GM18505 (cell line): Measurements from ENCODE around the gene ARL11.

ENCODE experiments used
- ATAC-seq: cut with Tn5 transposase; IDR thresholded peaks from one replicate; pipeline ENCODE4 v1.9.1; 2021; ENCODE audit not compliant: unreplicated experiment
- POLR2A ChIP-seq: IDR thresholded peaks from 4 replicates; pipeline ENCODE4 v1.6.1; 2011; ENCODE audit warnings: borderline replicate concordance; ENCODE audit not compliant: insufficient read depth, insufficient read length; ENCODE audit errors: extremely low read depth

Gene ARL11

GRCh38 chr13:49676581-49677298 lies 48.4 kb downstream of the ARL11 start:
- ATAC-seq = no peak

DNA sequence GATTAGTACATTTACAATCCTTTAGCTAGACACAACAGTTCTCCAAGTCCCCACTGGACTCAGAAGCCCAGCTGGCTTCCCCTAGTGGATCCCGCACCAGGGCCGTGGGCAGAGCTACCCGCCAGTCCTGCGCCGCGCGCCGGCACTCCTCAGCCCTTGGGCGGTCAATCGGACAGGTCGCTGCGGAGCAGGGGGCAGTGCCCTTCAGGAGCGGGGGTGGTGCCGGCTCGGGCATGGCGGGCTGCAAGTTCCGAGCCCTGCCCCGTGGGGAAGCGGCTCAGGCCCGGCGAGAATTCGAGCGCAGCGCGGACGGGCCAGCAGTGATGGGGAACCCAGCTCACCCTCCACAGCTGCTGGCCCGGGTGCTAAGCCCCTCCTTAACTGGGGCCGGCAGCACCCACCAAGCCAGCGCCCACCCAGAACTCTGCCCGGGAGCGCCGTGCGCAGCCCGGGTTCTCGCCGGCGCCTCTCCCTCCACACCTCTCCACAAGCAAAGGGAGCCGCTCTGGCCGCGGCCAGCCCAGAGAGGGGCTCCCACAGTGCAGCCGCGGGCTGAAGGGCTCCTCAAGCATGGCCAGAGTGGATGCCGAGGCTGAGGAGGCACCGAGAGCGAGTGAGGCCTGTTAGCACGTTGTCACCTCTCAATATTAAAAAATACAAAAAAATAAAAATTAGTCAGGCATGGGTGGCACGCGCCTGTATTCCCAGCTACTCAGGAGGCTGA lies 50.0 kb downstream of the ARL11 start:
- no peak for TF ChIP-seq POLR2A
- ATAC-seq = no peak

More at GRCh38 chr13:49676581-49677298, 48.4 kb downstream of the ARL11 start:
- TF ChIP-seq POLR2A = no peak

GRCh38 chr13:49679246-49679645 lies 50.9 kb downstream of the ARL11 start:
- no peak for TF ChIP-seq POLR2A
- no peak for ATAC-seq

DNA sequence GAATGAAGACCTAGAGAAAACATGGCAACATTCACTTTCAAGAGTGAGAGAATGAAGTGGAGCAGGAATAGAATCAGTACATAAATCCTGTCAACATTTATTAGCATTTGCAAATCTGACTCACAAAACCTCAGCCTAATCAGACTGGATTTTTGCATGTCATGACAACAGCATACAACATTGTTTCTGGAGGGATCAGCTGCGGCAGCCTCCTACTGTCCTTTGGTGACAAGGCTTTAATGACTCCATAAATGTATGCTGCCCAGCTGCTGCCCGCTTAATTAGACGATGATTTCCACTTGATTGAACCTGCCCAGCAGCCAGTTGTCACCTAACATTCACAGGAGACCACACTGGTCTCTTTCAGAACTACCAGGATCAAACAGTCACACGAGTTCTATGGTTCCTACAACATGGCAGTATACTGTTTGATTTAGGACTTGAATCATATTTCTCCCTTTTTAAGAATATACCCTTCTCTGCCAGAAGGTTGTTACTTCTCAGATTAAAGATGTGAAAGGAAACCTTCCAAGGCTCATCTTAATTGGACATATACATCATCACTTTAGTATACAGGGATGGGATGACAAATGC lies 53.6 kb downstream of the ARL11 start:
- no peak for TF ChIP-seq POLR2A
- ATAC-seq = no peak
